ENCODE data around the gene CAPN3. TPM values are rescaled to one million over a fixed set of nuclear protein-coding genes. Genes with fewer than 3 reads are reported as not detected.

CAPN3 gene
- total RNA-seq, 2 donors from 2014 or later, result 12.9 to 13.8 TPM

DNA sequence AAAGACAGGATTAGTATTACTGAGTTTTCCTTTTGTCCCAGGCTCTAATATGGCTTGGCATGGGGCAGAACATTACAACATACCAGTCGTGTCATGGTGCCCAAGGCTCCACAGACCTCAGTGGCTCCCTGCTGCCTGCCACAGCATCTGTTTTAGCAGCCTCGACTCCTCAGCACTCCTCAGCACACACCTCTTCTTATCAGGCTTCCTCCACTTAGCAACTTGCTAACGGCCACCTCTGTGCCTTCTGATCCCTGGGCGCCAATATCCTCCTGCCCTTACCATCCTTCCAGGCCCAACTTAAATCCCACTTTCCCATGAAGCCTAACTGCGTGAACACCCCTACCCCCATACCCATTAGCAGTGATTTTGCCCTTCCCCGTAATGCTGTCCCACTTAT lies 6.2 kb upstream of the CAPN3 start:
- DNase-seq, result no peak
- intact Hi-C loops (cut with DNase I, micrococcal nuclease), result no loop called here
- ATAC-seq, result no peak

DNA sequence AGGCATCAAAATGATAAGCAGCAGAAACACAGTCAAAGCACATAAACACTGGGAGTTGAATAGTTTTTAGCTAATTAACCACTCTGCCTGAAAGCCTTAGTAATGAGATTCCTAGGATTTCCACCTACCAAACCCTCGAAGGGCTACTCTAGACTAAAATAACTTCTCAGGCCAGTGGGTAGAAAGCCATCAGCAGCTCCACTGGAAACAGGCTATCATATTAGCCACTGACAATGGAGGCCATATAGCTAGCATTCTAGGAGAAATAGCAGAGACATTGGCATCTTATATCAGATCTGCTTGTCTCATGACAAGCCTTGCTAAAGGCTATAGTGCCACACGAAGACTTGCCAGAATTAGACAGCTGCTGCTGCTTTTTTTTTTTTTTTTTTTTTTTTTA lies 4.5 kb upstream of the CAPN3 start:
- DNase-seq (no peak), ATAC-seq (no peak)
- intact Hi-C loops (cut with DNase I, micrococcal nuclease), result no loop called here

DNA sequence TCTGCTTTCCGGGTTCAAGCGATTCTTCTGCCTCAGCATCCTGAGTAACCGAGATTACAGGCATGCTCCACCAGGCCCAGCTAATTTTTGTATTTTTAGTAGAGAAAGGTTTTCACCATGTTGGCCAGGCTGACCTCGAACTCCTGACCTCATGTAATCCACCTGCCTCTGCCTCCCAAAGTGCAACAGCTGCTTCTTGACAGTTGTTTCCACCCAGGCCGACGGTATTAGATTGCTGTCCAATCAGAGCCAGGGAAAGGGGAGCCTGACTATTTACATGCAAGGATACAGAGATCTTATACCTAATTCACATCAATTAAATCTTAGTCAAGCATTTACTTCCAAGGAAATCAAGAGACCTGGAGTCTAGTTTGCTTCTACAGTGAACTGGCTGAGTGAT lies 4.0 kb upstream of the CAPN3 start:
- DNase-seq (no peak), ATAC-seq (no peak)
- intact Hi-C loops (cut with DNase I, micrococcal nuclease), result no loop called here

DNA sequence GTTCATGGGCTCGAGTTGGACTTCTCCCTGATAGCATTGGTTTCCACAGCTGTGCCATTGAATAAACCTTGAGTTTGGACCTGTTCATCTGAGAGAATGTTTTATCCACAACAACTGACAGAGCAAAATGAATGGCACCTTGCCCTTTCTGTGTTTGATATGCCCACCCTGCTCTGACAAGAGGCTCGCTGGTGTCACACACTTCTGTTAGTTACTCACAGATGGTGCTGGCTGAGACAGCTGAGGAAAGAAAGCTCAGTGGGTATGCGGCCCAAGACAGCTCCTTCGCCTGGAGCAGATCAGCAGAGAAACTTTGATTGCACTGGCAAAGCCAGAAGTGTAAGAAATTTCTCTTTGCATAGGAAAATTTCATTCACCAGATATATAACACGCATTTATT lies 2.5 kb upstream of the CAPN3 start:
- DNase-seq, result no peak
- no peak for ATAC-seq
- intact Hi-C loops (cut with DNase I, micrococcal nuclease), result no loop called here

DNA sequence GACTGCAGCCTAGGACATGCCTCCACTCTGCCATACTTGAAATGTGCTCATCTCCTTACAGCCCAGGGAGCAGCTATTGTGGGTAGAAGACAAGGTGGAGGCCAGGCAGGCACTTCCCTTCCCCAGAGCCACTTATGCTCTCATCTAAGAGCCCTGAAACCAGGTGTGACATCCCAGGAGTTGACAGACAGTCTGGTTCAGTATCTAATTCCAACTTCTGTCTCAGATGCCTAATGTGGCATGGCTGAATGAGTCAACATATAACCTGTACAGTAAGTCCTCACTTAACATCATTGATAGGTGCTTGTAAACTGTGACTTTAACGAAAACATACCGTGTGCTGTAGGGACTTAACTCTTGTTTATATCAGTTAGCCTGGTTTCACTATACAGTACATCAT lies 1.2 kb upstream of the CAPN3 start:
- no peak for DNase-seq
- ATAC-seq, result no peak
- intact Hi-C loops (cut with DNase I, micrococcal nuclease), result no loop called here

DNA sequence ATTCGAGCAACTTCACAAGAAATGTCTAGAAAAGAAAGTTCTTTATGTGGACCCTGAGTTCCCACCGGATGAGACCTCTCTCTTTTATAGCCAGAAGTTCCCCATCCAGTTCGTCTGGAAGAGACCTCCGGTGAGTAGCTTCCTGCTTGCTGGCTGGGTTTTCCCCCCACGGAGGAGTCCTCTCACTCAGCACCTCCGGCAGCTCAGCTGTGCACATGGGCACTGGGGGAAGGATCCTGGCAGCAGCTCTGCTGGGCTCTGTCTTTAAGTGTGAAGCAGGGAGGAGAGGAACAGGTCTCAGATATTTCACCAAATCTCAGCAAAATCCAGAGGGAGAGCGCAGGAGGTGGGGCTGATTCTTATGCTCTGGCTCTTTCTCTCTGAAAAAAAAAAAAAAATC lies 684 bp downstream of the CAPN3 start:
- intact Hi-C loops (cut with DNase I, micrococcal nuclease), result no loop called here
- DNase-seq (no peak), ATAC-seq (no peak)

DNA sequence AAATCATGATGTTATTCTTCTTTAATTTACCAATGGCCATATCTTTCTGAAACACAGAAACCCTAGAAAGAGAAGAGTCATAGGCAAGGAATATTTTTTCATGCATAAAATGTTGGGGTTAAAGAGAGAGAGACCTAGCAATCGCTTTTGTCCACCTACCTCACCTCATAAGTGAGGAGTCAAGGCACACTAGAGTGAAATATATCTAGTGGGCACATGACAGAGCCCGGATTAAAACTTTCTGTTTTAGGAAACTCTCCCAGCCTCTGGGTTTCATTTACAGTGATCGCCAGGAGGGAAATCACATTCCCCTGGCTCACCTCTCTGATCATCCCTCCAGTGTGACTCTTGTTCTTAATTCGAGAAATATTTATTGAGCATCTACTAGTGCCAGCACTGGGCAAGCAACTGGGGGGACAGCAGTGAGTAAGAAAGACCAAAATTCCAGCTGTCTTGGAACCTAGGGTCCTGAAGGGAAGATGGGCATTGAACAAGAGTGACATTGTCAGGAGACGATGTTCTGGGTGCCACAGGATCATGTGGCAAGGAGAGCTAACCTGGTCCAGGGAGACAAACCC lies 1.3 kb downstream of the CAPN3 start:
- ATAC-seq (no peak), DNase-seq (no peak)
- intact Hi-C loops (cut with DNase I, micrococcal nuclease), result no loop called here

DNA sequence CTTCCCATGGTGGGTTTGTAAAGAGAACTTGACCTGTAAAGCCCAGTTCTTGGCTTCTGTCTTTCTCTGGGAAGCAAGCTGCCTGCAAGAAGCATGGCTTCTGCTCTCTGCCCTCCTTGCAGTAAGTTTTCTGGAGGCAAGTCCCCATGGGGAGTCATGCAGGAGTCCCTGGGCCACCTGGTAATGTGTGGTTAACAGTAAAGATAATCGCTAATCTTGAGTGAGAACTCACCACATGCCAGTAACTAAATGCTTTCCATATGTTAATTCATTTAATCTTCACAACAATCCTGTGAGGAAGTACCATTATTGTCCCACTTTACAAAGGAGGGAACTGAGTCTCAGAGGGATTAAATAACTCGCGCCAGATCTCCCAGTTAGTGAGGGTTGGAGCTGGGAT lies 4.2 kb downstream of the CAPN3 start:
- DNase-seq, result no peak
- intact Hi-C loops (cut with DNase I, micrococcal nuclease), result no loop called here
- ATAC-seq, result no peak

DNA sequence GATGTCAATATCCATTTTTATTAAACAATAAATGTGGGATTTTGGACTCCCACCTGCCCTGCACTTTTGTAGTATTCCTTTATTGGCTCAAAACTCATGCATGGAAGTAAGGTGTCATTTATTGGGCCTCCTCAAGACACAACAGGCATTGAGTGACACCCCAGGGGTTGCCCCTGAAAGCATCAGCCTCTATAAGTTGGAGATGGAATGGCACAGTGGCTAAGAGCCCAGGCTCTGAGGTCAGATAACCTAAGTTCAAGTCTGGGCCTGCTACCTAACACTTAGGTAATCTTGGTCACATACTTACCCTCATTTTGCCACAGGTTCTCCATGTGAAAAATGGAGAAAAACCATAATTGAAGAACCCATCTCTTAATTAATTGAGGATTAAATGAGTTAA lies 4.6 kb downstream of the CAPN3 start:
- intact Hi-C loops (cut with DNase I, micrococcal nuclease), result no loop called here
- no peak for DNase-seq
- ATAC-seq, result no peak

DNA sequence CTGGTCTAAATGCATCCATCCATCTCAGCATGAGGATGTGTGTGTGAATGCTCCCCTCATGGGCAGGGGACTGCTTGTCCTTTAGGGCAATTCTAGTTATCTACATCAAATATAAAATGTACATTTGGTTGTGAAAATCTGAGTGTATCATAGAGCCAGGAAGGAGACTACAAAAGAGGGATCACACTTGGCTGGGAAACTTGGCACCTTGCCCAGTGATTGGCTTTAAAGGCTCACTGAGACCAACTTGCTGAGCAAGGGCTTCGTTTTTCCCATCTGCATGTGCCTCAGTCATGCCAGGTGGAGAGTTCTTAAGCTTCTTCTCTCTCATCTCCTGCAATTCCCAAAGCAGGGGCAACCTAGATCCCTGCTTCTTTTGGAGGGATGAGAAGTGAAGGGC lies 5.2 kb downstream of the CAPN3 start:
- intact Hi-C loops (cut with DNase I, micrococcal nuclease), result no loop called here

DNA sequence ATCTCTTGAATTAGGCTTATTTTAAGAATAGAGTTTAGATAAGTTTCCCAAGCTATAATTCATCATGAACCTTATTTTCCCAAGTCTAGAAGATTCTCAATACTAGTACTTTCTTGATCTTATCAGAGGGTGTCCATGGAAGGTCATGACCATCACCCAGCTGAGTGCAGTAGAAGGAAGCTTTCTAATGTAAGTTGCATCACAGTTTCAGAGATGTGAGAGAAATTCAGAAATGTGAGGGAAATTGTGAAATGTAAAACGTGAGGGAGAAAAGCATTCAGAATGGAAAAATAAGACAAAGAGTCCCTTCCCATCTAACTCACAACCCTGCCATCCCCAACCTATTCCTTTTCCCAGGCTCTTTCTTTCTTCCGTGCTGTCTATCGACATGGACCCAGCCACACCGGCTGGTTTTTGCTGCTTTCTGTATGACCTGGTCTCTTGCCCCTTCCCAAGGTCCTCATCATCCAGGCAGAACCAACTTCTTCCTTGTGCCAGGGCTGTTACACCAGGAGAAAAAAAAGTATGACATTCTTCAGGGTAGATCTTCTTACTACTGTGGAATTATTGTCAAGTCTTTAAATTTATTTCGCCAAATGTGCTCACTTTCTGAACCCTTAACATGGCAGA lies 6.7 kb downstream of the CAPN3 start:
- DNase-seq, result no peak
- no peak for ATAC-seq

More for the DNA sequence above, 5.2 kb downstream of the CAPN3 start:
- DNase-seq (peak in 1 of 2 donors; percentile 44), ATAC-seq (no peak)

DNA sequence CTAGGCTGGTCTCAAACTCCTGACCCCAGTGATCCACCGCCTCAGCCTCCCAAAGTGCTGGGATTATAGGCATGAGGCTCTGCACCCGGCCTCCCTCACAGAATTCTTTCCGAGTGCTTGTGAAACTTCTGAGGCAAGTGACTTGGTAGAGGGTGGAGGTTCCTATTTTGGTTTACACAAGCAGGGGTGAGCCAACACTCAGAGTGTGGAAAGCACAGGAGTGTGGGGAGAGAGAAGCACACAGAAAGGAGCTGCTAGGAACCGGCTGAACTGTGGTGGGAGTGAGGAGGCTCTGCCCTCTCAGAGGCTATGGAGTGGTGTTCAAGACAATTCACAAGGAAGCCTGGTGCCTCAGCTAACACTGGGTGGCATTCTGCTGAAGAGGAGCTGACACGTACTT lies 7.7 kb downstream of the CAPN3 start:
- no peak for ATAC-seq
- no peak for DNase-seq

More for the DNA sequence above, 6.7 kb downstream of the CAPN3 start:
- intact Hi-C loops (cut with DNase I, micrococcal nuclease), result no loop called here

DNA sequence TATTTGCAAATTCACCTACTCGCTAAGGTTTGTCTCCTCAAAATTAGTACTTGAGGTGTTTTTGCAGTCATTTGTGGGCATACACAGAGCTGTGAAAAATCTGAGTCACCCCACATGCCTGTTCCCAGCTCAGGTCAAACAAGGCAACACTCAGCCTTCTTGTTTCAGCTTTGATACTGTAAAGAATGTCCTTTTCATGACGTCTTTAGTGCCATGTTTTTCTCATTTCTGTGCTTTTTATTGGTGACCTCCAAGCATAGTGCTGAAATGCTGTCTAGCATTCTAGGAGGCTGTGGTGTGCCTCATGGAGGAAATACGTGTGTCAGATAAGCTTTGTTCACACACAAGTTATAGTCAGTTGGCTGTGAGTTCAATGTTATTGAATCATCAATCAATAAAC lies 8.8 kb downstream of the CAPN3 start:
- ATAC-seq (no peak), DNase-seq (no peak)
- intact Hi-C loops (cut with DNase I, micrococcal nuclease), result no loop called here

More for the DNA sequence above, 7.7 kb downstream of the CAPN3 start:
- intact Hi-C loops (cut with DNase I, micrococcal nuclease), result no loop called here

DNA sequence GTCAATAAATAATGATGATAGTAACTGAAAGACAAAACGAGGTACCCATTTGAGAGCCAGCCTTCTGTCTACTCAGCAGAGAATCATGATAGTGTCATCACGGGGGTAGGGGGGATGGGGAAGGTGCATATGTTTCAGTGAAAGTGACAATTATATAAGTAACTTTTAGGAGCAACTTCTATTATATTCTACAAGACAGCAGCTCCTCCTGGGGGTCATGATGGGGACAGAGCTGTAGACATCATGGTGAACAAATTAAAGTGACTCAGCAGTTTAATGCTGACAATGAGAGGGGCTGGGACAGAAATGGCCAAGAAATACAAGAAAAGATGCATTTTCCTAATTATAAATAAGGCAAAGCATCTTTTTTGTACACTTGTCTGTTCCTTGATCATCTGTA lies 11.8 kb downstream of the CAPN3 start:
- ATAC-seq (no peak), DNase-seq (no peak)
- intact Hi-C loops (cut with DNase I, micrococcal nuclease), result no loop called here

DNA sequence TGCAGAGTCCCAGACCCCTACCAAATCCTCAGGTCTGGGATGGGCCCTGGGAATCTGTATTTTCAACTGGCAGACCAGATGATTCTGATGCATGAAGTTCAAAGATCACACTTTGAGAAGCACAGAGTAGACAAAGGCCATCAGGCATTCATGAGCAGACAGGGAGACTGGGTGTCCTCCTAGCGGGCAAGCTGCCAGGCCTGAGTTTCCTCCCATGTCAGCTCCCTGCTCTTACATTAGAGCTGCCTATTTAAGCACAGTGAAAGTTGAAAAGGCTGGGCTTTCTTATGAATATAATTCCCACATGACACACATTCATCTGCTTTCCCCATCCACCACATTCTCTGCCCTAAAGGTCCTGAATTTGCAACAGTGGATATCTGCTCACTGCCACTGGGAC lies 14.0 kb downstream of the CAPN3 start:
- ATAC-seq (peak; percentile 33), DNase-seq (peak in 1 of 2 donors; percentile 18)

DNA sequence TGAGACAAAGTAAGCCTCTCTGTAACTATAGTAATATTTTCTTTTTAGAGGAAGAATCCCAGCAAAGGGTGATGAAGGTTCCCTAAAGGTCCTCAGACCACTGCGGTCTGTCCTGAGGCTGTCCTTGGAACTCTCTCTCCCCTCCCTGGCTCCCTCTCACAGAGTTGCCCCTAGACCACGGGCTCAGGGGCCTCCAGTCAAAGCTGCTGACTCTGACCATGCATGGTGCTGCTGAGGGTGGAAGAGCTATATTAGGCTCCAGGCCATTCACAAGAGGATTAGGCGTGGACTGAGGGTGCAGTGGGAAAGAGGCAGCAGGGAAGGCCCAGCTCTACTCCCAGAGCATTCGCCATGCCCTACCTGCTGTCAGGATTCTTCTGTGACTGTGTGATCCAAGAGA lies 14.6 kb downstream of the CAPN3 start:
- DNase-seq, result no peak
- intact Hi-C loops (cut with DNase I, micrococcal nuclease), result no loop called here
- no peak for ATAC-seq

More for the DNA sequence above, 14.0 kb downstream of the CAPN3 start:
- intact Hi-C loops (cut with DNase I, micrococcal nuclease), result no loop called here

DNA sequence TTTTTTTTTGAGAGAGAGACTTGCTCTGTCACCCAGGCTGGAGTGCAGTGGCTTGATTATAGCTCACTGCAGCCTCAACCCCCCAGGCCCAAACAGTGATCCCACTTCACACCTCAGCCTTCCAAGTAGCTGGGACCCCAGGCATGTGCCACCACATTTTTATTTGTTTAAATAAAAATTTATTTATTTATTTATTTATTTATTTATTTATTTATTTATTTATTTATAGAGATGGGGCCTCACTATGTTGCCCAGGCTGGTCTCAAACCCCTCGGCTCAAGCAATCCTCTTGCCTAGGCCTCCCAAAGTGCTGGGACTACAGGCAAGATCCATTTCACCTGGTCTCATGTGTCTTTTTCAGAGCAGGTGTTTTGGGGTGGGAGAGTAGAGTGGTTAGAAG lies 15.5 kb downstream of the CAPN3 start:
- no peak for ATAC-seq
- no peak for DNase-seq

DNA sequence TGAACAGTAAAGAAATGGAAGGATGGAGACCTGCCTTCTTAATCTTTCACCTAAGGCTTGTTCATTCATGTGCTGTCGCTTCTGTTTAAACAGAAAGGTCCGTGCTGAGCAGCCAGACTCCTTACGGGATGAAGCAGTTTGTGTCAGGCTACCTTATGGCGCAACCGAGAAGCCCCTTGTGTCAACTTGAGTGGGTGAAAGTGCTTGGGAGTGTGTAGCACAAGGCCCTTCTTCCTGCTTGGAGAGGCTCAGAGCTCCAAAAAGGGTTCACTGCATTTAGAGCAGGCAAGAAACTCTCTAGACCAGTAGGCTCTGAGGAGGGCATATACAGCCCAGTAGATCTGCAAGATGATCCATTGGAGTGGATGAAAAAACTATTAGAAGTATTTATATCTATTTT lies 16.0 kb downstream of the CAPN3 start:
- DNase-seq (no peak), ATAC-seq (no peak)
- intact Hi-C loops (cut with DNase I, micrococcal nuclease), result no loop called here

More for the DNA sequence above, 15.5 kb downstream of the CAPN3 start:
- intact Hi-C loops (cut with DNase I, micrococcal nuclease), result no loop called here

DNA sequence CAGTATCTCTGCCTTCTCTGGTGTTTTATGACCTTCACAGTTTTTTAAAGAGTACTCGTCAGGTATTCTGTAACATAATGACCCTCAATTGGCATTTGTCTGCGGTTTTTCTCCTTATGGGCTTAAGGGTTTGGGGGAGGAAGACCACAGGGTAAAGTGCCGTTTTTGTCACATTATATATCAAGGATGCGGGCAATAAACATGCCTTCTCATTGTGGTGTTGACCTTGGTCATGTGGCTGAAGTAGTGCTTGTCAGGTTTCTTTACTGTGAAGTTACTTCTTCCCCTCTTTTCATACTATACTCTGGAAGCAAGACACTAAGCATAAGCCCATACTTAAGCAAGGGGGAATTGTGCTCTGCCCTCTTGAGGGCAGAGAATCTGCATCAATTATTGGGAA lies 16.6 kb downstream of the CAPN3 start:
- intact Hi-C loops (cut with DNase I, micrococcal nuclease), result no loop called here
- DNase-seq (no peak), ATAC-seq (no peak)

DNA sequence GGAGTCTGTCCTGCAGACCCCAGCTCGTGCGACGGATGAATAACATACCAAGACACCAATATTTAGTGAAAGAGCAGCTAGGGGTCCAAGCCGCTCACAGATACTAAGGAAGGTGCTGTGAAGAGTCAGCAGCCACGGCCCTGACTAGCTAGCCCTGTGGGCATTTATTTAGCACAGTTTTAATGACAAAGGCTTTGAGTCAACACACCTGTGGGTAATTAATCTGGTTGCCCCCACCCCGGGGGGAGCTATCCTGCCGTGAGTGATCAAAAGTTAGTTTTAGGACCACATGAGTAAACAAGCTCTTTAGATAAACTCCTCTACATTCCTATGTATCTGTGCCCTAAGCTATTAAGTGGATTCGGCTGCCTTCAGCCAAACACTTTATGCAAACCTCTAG lies 18.7 kb downstream of the CAPN3 start:
- no peak for DNase-seq
- ATAC-seq, result no peak
- intact Hi-C loops (cut with DNase I, micrococcal nuclease), result no loop called here

DNA sequence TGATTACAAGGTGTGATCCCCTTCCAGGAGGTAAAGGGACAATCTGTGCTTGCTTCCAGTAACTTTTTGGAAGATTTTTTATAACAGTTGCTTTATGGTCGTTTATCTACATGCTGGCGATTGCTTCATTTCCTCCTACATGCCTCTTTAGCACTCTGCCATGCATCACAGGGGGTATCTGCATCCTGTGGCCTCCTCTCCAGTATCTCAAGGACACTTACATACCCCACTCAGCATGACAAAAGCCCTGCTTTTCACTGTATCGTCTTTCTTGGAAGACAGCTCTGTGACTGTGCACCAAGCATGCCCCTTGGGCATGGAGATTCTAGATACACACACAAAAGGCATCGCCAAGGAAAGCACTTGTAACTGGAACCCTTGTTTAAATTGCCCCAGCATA lies 25.3 kb downstream of the CAPN3 start:
- ATAC-seq (no peak), DNase-seq (no peak)
- intact Hi-C loops (cut with DNase I, micrococcal nuclease), result no loop called here

All from left colon (tissue), 2 donors.